ENCODE results near the gene SNRNP70.

DNA sequence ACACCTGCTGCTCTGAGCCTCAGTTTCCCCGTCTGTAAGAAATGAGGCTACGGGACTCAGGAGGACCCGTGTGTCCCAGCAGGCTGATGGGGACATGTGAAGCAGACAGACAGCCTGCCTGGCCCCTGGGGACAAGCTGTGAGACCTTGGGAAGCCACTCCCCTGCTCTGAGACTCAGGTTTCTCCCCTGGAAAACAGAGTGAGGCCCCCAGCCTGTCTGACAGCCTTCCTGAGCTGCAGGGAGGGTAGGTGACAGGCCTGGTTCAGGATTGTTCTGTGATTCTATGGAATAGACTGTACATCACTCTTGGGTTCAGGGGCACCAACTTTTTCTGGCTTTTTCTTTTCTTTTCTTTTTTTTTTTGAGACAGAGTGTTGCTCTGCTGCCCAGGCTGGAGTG is 17.7 kb upstream of the SNRNP70 start:
- TF ChIP-seq, protein P1, sequence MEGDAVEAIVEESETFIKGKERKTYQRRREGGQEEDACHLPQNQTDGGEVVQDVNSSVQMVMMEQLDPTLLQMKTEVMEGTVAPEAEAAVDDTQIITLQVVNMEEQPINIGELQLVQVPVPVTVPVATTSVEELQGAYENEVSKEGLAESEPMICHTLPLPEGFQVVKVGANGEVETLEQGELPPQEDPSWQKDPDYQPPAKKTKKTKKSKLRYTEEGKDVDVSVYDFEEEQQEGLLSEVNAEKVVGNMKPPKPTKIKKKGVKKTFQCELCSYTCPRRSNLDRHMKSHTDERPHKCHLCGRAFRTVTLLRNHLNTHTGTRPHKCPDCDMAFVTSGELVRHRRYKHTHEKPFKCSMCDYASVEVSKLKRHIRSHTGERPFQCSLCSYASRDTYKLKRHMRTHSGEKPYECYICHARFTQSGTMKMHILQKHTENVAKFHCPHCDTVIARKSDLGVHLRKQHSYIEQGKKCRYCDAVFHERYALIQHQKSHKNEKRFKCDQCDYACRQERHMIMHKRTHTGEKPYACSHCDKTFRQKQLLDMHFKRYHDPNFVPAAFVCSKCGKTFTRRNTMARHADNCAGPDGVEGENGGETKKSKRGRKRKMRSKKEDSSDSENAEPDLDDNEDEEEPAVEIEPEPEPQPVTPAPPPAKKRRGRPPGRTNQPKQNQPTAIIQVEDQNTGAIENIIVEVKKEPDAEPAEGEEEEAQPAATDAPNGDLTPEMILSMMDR (conservative IDR thresholded peaks at IDR 0.05; ENCODE audit: low read length), result no peak
- no peak for TF ChIP-seq EZH2phosphoT487 (IDR thresholded peaks at IDR 0.05; ENCODE audit: borderline replicate concordance, low read depth, low read length)
